CD4-positive, alpha-beta T cell (primary cell): ENCODE data around the gene ATP2B3. TPM values are rescaled to one million over a fixed set of nuclear protein-coding genes. Genes with fewer than 3 reads are reported as not detected.

Experiments used
- ATAC-seq: fragments of 200-7000 bp; cut with Tn5 transposase; one replicate; pipeline ENCODE4 v1.10.0; 2022; ENCODE audit warnings: mild to moderate bottlenecking; ENCODE audit not compliant: poor library complexity
- CTCF ChIA-PET: fragments of 350-600 bp; sonication (Branson Sonifier 250); formaldehyde crosslinking; loops from one replicate; lab custom pipeline; 2021; ENCODE audit warnings: antibody characterized with exemption, inconsistent platforms; lab: Charles Lee
- POLR2A ChIA-PET: fragments of 350-600 bp; sonication (Branson Sonifier 250); formaldehyde crosslinking; loops from one replicate; lab custom pipeline; 2021; ENCODE audit warnings: antibody characterized with exemption, inconsistent platforms; lab: Charles Lee
- DNase-seq, 14 experiments: peaks; one replicate each; pipeline ENCODE4 v3.0.0-alpha.2; 2013 to 2020; ENCODE audit warnings: mixed read lengths in 2 of 14
- H3K27ac ChIP-seq, 2 donors: one replicate each; pipeline versions ENCODE4 v1.5.1 to v1.7.0; 2013; ENCODE audit warnings: low read length in 2 of 2, low read depth in 1 of 2, mild to moderate bottlenecking in 1 of 2
- H3K27me3 ChIP-seq, 2 experiments: 1 replicate in 1 of 2; 2 replicates in 1 of 2; pipeline versions ENCODE4 v1.6.1 to v1.7.0; 2013; ENCODE audit warnings: low read length in 2 of 2, control low read depth in 1 of 2, mild to moderate bottlenecking in 1 of 2, moderate library complexity in 1 of 2; ENCODE audit not compliant: insufficient read depth in 2 of 2, control insufficient read depth in 1 of 2
- H3K36me3 ChIP-seq: one replicate; pipeline ENCODE4 v1.6.1; 2013; ENCODE audit warnings: low read length, control low read depth; ENCODE audit not compliant: insufficient read depth
- H3K4me1 ChIP-seq: one replicate; pipeline ENCODE4 v1.6.1; 2013; ENCODE audit warnings: low read length, control low read depth; ENCODE audit not compliant: insufficient read depth
- H3K4me3 ChIP-seq: one replicate; pipeline ENCODE4 v1.5.1; 2013; ENCODE audit warnings: mild to moderate bottlenecking, low read length, moderate library complexity
- H3K9me3 ChIP-seq, 2 experiments: 1 replicate in 1 of 2; 2 replicates in 1 of 2; pipeline versions ENCODE4 v1.6.1 to v1.7.0; 2013; ENCODE audit warnings: low read length in 2 of 2, mild to moderate bottlenecking in 2 of 2, control low read depth in 1 of 2, moderate library complexity in 1 of 2; ENCODE audit not compliant: control insufficient read depth in 1 of 2, insufficient read depth in 1 of 2
- H3K27ac Mint-ChIP-seq: one replicate; pipeline ENCODE4 v1.8.0; 2020; ENCODE audit warnings: mixed read lengths
- H3K27me3 Mint-ChIP-seq: one replicate; pipeline ENCODE4 v1.8.0; 2021; ENCODE audit warnings: mixed read lengths
- H3K36me3 Mint-ChIP-seq: one replicate; pipeline ENCODE4 v1.8.0; 2021; ENCODE audit warnings: low read depth, mixed read lengths
- H3K4me1 Mint-ChIP-seq: one replicate; pipeline ENCODE4 v1.8.0; 2021; ENCODE audit warnings: low read depth, mixed read lengths
- H3K4me3 Mint-ChIP-seq: one replicate; pipeline ENCODE4 v1.8.0; 2020; ENCODE audit warnings: mild to moderate bottlenecking, mixed read lengths
- H3K9me3 Mint-ChIP-seq: one replicate; pipeline ENCODE4 v1.8.0; 2020; ENCODE audit warnings: mixed read lengths
- intact Hi-C, 2 experiments: fragments of 100-400 bp; cut with DNase I in 1 of 2; cut with micrococcal nuclease in 1 of 2; formaldehyde crosslinking; loops; one replicate each; pipeline versions ENCODE4 v1.15.1 to v1.9.0; 2023 to 2025; cut with DNase I, micrococcal nuclease
- total RNA-seq, 174 experiments: library from RNA in 2 of 174; stranded (reverse) in 2 of 174; gene quantifications; one replicate each; pipeline ENCODE4 v1.2.3 and lab custom pipeline; 2021 to 2026
- TF ChIP-seq, protein P1 (sequence below): fragments of 200-600 bp; IDR thresholded peaks from one replicate; pipeline ENCODE4 v1.8.0; 2022; ENCODE audit warnings: antibody characterized with exemption, mild to moderate bottlenecking

ATP2B3 gene
- total RNA-seq, 2 experiments from 2014 or later, result not detected

- Mint-ChIP-seq H3K4me1 (peaks cover 5% of the 10 kb centered on the region), H3K27ac (no peak overlapping the region), H3K36me3 (no peaks in the 10 kb centered on the region), H3K9me3 (no peaks in the 10 kb centered on the region), H3K4me3 (no peak overlapping the region), H3K27me3 (peaks cover 17% of the 10 kb centered on the region)
- intact Hi-C loops, result no loop called here
- TF ChIP-seq, protein P1, sequence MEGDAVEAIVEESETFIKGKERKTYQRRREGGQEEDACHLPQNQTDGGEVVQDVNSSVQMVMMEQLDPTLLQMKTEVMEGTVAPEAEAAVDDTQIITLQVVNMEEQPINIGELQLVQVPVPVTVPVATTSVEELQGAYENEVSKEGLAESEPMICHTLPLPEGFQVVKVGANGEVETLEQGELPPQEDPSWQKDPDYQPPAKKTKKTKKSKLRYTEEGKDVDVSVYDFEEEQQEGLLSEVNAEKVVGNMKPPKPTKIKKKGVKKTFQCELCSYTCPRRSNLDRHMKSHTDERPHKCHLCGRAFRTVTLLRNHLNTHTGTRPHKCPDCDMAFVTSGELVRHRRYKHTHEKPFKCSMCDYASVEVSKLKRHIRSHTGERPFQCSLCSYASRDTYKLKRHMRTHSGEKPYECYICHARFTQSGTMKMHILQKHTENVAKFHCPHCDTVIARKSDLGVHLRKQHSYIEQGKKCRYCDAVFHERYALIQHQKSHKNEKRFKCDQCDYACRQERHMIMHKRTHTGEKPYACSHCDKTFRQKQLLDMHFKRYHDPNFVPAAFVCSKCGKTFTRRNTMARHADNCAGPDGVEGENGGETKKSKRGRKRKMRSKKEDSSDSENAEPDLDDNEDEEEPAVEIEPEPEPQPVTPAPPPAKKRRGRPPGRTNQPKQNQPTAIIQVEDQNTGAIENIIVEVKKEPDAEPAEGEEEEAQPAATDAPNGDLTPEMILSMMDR, result no peak
- peaks cover 8 to 19% of the 10 kb centered on the region in 2 experiments for H3K27me3 ChIP-seq
- POLR2A ChIA-PET, result no interaction called here
- H3K27ac ChIP-seq, result no peak overlapping the region
- no peaks in the 10 kb centered on the region for H3K9me3 ChIP-seq
- no peak for DNase-seq
- CTCF ChIA-PET, result no interaction called here
- H3K4me3 ChIP-seq, result no peak overlapping the region
- no peaks in the 10 kb centered on the region for H3K36me3 ChIP-seq
- no peak for ATAC-seq
- H3K4me1 ChIP-seq, result peaks cover 4% of the 10 kb centered on the region
These were observed 3.2 kb upstream of the ATP2B3 start for GRCh38 chrX:153514259-153514658.

DNA sequence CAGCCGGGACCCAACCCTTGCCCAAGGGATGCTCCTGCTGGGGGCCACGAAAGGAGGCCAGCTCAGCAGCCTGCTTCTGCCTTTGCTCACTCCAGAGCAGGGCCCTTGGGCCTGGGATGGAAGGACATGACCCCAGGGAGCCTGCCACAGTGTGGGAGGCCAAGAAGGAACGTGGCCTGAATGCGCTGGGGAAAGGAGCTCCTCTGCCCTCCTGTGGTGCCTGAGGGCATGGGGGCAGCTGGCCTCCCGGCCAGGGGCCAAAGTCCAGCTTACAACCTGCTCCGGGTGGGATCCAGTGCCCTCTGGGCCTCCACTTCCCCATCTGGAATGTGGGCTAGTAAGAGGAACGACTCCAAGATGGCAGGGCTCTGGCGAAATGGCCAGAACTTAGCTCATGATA is 2.0 kb upstream of the ATP2B3 start:
- Mint-ChIP-seq H3K4me3 (no peak overlapping the region), H3K36me3 (no peaks in the 10 kb centered on the region), H3K27ac (no peak overlapping the region), H3K9me3 (no peaks in the 10 kb centered on the region), H3K4me1 (peaks cover 5% of the 10 kb centered on the region), H3K27me3 (peaks cover 17% of the 10 kb centered on the region)
- DNase-seq, result no peak
- no peaks in the 10 kb centered on the region for H3K9me3 ChIP-seq
- H3K27me3 ChIP-seq, result peaks cover 8 to 22% of the 10 kb centered on the region in 2 experiments
- intact Hi-C loops, result no loop called here
- H3K4me3 ChIP-seq, result no peak overlapping the region
- no peak for ATAC-seq
- ChIA-PET POLR2A (no interaction called here), CTCF (interaction anchor here (1.0 kb wide), 1 partner anchor 24 kb away, joined by 3 read pairs; no protein-coding TSS in a partner anchor)
- no peak overlapping the region for H3K27ac ChIP-seq
- no peaks in the 10 kb centered on the region for H3K36me3 ChIP-seq
- peaks cover 4% of the 10 kb centered on the region for H3K4me1 ChIP-seq
- TF ChIP-seq, protein P1, result no peak

DNA sequence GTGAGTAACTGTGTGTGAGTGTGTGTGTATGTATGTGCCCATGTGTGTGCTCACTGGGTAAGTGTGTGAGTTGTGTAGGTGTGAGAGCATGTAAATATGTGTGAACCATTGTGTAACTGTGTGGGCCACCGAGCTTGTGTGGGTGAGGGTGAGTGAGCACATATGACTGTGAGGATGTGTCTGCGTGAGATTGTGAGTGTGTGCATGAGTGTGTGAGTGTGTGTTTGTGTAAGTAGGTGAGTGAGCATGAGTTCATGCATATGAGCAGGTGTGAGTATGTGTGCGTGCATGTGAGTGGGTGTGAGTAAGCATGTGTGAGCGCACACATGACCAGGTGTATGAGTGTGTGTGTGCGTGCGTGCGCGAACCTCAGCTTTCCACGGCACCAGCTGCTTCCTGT is 1.4 kb upstream of the ATP2B3 start:
- no peak overlapping the region for H3K4me3 Mint-ChIP-seq

More for the DNA sequence above, 1.4 kb upstream of the ATP2B3 start:
- ChIA-PET POLR2A (no interaction called here), CTCF (interaction anchor here (1.0 kb wide), 1 partner anchor 23 kb away, joined by 3 read pairs; no protein-coding TSS in a partner anchor)
- intact Hi-C loops, result no loop called here
- H3K27ac ChIP-seq, result no peak overlapping the region
- H3K27ac Mint-ChIP-seq, result no peak overlapping the region
- peaks cover 17% of the 10 kb centered on the region for H3K27me3 Mint-ChIP-seq
- no peaks in the 10 kb centered on the region for H3K36me3 Mint-ChIP-seq
- H3K36me3 ChIP-seq, result no peaks in the 10 kb centered on the region
- peaks cover 4% of the 10 kb centered on the region for H3K4me1 ChIP-seq
- no peaks in the 10 kb centered on the region for H3K9me3 ChIP-seq
- H3K4me1 Mint-ChIP-seq, result peaks cover 5% of the 10 kb centered on the region
- H3K9me3 Mint-ChIP-seq, result no peaks in the 10 kb centered on the region
- peaks cover 8 to 28% of the 10 kb centered on the region in 2 experiments for H3K27me3 ChIP-seq
- TF ChIP-seq, protein P1, result no peak
- H3K4me3 ChIP-seq, result no peak overlapping the region
- DNase-seq (no peak), ATAC-seq (no peak)
